Chondrocyte (in vitro differentiated cells): ENCODE measurements around the gene SLC49A3. TPM values are rescaled to one million over a fixed set of nuclear protein-coding genes. Genes with fewer than 3 reads are reported as not detected.

Source experiments
- DNase-seq: peaks from one replicate; pipeline ENCODE4 v3.0.0; 2021; ENCODE audit warnings: mixed read lengths, low spot score
- H3K27ac Mint-ChIP-seq: one replicate; pipeline ENCODE4 v1.8.0; 2021; ENCODE audit warnings: mild to moderate bottlenecking, moderate library complexity, mixed read lengths; ENCODE audit not compliant: unreplicated experiment
- H3K27me3 Mint-ChIP-seq: 2 replicates; pipeline ENCODE4 v1.8.0; 2021; ENCODE audit warnings: low read depth, mixed read lengths
- H3K36me3 Mint-ChIP-seq: 2 replicates; pipeline ENCODE4 v1.8.0; 2021; ENCODE audit warnings: low read depth, mixed read lengths
- H3K4me1 Mint-ChIP-seq: 2 replicates; pipeline ENCODE4 v1.8.0; 2021; ENCODE audit warnings: low read depth, mild to moderate bottlenecking, mixed read lengths
- H3K4me3 Mint-ChIP-seq: one replicate; pipeline ENCODE4 v1.8.0; 2021; ENCODE audit warnings: mild to moderate bottlenecking, moderate library complexity, mixed read lengths; ENCODE audit not compliant: unreplicated experiment
- H3K9me3 Mint-ChIP-seq: 2 replicates; pipeline ENCODE4 v1.8.0; 2021; ENCODE audit warnings: low read depth, mixed read lengths
- CTCF ChIP-seq: fragments of 200-600 bp; sonication (generic); IDR thresholded peaks from 2 replicates; pipeline ENCODE4 v1.5.0; 2021; ENCODE audit warnings: antibody characterized with exemption, mild to moderate bottlenecking, moderate library complexity
- total RNA-seq: library from RNA; stranded (reverse); gene quantifications from 3 replicates; pipeline ENCODE4 v1.2.1, GENCODE V29; 2021

Gene SLC49A3
- total RNA-seq, 1 donor from 2014 or later: 1.3 TPM

- Mint-ChIP-seq H3K36me3 (peaks cover 7% of the 10 kb centered on the region), H3K27ac (peak overlapping the region; percentile 3), H3K4me1 (peaks cover 2% of the 10 kb centered on the region), H3K4me3 (no peak overlapping the region), H3K9me3 (no peaks in the 10 kb centered on the region), H3K27me3 (no peaks in the 10 kb centered on the region)
- no peak for DNase-seq
- no peak for TF ChIP-seq CTCF
Measured at GRCh38 chr4:667545-667925, 21.4 kb downstream of the SLC49A3 start.

GRCh38 chr4:666822-667544 lies 22.0 kb downstream of the SLC49A3 start:
- no peak for DNase-seq
- H3K4me3 Mint-ChIP-seq: no peak overlapping the region
- H3K9me3 Mint-ChIP-seq: no peaks in the 10 kb centered on the region
- TF ChIP-seq CTCF: no peak
- peaks cover 2% of the 10 kb centered on the region for H3K4me1 Mint-ChIP-seq
- H3K27me3 Mint-ChIP-seq: no peaks in the 10 kb centered on the region
- peak overlapping the region; percentile 27 for H3K27ac Mint-ChIP-seq
- H3K36me3 Mint-ChIP-seq: peaks cover 4% of the 10 kb centered on the region

GRCh38 chr4:666436-666810 lies 22.5 kb downstream of the SLC49A3 start:
- no peak for TF ChIP-seq CTCF
- H3K27me3 Mint-ChIP-seq: no peaks in the 10 kb centered on the region
- peaks cover 2% of the 10 kb centered on the region for H3K4me1 Mint-ChIP-seq
- no peak overlapping the region for H3K4me3 Mint-ChIP-seq
- no peaks in the 10 kb centered on the region for H3K9me3 Mint-ChIP-seq
- H3K36me3 Mint-ChIP-seq: peaks cover 4% of the 10 kb centered on the region
- peak overlapping the region; percentile 27 for H3K27ac Mint-ChIP-seq
- no peak for DNase-seq

GRCh38 chr4:665751-666435 lies 23.1 kb downstream of the SLC49A3 start:
- Mint-ChIP-seq H3K27ac (no peak overlapping the region), H3K9me3 (no peaks in the 10 kb centered on the region), H3K4me3 (no peak overlapping the region), H3K4me1 (peaks cover 2% of the 10 kb centered on the region), H3K36me3 (peaks cover 2% of the 10 kb centered on the region), H3K27me3 (no peaks in the 10 kb centered on the region)
- no peak for DNase-seq
- TF ChIP-seq CTCF: no peak

GRCh38 chr4:665381-665750 lies 23.6 kb downstream of the SLC49A3 start:
- Mint-ChIP-seq H3K27me3 (no peaks in the 10 kb centered on the region), H3K36me3 (no peaks in the 10 kb centered on the region), H3K4me1 (peaks cover 2% of the 10 kb centered on the region), H3K27ac (no peak overlapping the region), H3K9me3 (no peaks in the 10 kb centered on the region), H3K4me3 (no peak overlapping the region)
- no peak for TF ChIP-seq CTCF
- peak; percentile 87 for DNase-seq
